Stimulated activated CD4-positive, alpha-beta T cell treated with anti-CD3 and anti-CD28 coated beads, TNF-alpha, amount 100 ng/mL, for 1 hour (primary cell): ENCODE results near the gene SMAD7.
"Not testable (repeated sequence)": the region's sequence is repeated elsewhere in the genome, so short reads cannot be mapped to it uniquely, and the experiment has no call there.

Experiments
- DNase-seq, 3 donors: peaks; one replicate each; pipeline ENCODE4 v3.0.0-alpha.2; 2020; ENCODE audit warnings: low read depth in 3 of 3, low spot score in 1 of 3

SMAD7 gene

DNA sequence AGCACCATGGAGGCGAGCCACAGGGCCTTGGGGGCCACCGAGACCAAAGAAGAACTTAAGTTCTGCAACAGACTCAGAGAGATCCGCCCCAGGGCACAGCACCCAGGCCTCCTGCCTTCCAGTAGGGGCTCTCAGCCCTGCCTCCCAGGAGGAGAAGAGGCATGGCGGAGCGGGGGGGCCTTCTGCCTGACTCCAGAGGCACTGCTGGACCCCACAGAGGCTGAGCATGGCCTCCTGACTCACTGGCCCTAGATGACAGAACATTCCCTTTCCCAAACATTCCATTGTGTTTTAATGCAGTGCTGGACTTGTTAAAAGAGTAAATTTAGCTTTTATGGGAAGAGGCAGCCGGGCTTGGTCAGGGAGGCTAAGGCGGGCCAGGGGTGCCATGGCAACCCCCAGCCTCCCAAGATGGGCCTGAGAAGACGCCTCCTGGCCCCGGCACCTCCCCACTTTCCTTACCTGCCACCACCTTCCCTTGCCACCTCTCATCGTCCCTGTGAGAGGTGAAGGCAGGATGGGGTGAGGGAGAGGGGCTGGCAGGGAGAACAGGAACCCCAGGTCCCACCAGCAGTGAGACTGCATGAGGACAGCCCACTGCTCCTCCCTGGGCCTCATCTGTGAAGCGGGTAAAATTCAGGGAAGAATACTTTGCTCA is 65.4 kb downstream of the SMAD7 start:
- no peak for DNase-seq

DNA sequence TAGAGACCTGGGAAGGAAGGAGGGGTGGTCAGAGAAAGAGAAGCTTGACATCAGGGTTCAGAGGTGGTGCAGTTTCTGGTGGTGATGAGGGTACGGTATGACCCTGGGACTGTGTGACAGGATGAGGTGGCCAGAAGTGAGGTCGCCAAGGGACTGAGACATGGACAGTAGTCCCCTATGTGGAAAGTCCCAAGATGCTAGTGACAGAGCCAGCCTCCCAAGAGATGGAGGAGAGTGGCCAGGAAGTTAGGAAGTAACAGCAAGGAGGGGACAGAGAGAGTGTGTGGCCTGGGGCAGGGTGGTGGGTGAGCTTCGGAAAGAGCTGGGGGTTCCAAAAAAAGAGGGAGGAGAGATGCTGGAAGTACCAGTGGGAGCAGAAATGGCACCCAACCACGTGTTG is 66.0 kb downstream of the SMAD7 start:
- DNase-seq, result no peak

DNA sequence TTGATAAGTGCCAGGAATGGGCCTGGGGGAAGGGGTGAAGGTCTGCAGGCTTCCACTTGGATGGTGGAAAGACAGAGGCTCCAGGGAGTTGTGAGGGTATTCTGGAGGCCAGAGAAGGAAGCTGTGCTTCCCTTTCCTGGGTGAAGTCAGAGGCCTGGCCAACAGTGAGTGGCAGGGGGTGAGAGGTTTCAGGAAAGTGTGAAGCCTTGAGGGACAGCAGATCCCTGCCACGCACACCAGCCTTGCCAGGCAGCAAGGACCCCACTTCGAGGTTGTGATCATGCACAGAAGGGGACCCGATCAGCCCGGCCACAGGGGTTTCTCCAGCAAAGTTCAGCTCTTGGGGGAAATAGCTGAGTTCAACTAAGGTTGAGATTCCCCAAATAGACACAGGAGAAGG is 66.5 kb downstream of the SMAD7 start:
- DNase-seq, result no peak

DNA sequence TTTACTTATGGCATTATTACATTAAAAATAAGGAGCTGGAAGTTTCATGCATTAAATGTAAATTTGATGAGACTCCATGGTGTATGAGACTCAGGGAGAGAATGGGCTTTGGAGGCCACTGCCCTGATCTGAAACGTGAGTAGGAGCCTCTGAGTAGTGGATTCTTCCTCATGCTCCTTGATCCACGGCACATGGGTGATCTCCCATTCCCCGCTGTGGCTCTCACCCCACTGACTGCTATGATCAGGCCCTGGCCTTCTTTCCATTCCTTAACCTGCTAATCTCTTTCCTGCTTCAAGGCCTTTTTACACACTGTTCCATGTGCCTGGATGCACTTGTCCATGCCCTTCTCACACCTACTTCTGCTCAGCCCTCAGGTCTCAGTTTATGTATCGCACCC is 68.4 kb downstream of the SMAD7 start:
- no peak for DNase-seq

DNA sequence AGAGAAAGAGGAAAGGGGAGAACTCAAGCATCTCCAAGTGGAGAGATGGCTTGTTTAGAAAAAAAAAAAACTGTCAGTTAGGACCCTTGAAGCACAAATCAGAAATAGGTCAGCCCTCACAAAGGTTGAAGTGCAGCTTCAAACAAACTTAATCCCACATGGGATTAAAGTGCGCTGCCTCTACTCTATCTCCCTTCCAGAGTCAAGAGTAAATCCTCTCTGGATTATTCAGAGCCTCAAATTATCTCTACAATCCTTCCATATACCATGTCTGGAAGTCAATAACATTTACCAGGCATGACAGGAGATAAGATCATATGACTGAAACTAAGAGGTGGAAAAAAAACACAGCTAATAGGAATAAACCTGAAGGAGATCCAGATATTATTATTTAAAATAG is 69.8 kb downstream of the SMAD7 start:
- DNase-seq, result no peak

DNA sequence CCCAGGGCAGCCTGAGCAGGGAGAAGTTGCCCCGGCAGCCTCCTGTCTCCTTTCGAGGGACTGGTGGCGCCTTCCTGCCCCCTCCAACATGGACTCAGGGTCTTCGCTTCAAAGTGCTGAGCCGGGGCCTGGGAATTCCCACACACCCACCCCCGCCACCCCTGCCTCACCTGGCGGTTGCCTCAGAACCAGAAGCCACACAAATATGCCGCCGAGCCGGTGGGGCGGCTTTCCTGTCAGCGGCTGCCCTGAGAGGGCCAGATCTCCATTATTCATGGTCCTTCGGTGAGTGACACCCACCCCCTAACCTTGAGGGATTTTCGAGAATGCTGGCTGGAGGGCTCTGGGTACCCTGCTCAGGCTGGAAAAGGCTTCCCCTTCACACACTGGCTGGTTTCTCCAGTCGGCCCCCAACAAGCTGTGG is 71.7 kb downstream of the SMAD7 start:
- DNase-seq, result no peak

DNA sequence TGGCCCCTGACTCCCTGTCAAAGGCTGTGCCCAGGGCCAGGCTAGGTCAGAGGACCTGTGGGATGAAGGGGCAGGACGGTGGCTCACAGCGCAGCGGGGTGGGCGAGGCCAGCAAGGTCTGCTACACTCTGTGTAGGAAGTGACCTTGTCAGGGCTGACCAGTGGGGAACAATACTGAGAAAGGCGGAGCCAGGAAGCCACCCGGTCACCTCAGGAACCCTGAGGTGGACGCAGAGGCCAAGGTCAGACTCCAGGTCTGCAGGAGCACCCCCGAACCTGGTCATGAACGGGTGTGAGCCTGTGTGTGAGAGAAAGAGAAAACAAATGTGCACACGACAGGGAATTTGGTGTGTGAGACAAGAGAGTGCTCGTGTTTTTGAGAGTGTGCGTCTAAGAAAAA is 72.3 kb downstream of the SMAD7 start:
- DNase-seq, result no peak

DNA sequence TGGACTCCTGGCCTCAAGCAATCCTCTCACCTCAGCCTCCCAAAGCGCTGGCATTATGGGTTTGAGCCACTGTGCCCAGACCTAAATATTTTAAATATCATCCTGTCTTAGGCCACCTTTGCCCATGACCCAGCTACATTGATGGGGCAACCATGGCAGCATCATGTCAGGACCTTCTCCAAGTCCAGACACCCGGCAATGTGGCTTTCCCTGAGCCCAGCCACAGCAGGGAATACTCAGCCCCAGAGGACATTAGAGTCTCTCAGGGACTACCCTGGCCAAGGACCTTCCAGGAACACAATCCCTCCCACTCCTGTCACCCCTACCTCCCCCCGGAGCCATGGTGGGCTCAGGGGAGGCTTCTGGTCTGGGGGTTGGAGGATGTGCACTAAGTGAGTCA is 72.8 kb downstream of the SMAD7 start:
- no peak for DNase-seq

DNA sequence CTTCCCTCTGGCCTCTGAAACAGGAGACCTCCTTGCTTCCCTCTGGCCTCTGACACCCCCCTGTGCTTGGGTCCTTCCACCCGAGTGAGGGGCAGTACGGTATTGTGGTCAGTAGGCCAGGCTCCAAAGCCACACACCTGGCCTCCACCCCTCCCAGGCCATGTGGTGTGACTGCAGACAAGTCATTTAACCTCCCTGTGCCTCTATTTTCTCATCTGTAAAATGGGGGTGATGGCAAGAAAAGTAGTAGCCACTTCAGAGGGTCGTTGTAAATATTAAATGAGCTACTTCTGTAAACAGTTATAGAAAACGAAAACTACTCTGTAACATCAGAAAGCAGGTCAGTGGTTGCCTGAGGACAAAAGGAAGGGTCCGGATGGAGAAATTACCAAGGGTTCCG is 74.2 kb downstream of the SMAD7 start:
- DNase-seq, result no peak

DNA sequence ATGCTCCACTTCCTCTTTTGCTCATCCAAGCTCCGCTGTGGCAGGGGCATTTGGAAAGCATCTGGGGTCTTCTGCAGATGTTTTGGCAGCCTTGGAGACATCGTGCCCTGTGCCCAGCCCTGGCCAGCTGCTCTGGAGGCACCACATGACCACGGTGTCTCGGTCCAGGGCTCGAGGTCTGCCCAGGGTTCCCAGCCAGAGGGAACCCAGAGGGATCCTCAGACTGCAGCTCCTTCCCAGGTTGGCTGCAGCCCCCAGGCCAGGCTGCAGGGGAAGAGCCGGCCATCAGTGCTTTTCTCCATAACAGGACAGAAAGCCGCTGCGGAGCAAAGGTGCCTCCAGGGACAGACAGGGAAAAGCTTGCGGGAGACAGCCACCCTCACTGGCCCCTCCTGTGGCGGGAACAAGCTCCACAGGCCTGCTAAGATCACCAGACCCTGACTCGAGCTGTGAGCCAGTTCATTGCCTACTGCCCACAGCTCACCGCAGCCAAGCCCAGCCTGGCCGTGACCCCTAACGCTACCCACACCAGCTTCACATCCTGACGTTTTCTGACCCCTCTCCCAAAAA is 74.7 kb downstream of the SMAD7 start:
- no peak for DNase-seq

DNA sequence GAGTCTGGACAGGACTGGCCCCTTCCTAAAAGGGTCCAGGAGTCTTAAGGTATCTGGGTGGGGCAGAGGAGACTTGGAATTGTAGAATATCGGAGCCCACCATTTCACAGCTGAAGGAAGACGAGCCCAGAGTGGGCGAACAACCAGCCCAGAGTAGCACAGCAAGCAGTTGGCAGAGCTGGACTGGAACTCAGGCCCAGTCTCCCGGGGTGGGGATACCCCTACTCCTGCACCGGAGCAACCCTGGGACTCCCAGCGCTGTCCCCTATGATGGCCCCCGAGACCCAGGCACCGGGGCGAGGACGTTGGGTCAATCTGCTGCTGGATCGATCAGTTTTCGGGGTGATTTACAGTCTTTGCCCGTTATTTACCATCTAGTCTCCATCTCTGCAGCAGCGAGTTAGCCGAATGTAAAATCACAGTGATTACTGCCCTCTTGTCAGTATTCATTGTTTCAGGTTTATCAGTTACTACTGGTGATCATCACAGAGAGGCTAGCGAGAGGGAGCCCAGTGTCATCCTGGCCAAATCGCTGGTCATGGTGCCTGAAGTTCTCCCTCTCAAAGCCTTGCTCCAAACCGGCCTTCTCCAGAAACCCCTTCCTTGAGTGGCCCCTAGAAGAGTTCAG is 75.3 kb downstream of the SMAD7 start:
- no peak for DNase-seq

DNA sequence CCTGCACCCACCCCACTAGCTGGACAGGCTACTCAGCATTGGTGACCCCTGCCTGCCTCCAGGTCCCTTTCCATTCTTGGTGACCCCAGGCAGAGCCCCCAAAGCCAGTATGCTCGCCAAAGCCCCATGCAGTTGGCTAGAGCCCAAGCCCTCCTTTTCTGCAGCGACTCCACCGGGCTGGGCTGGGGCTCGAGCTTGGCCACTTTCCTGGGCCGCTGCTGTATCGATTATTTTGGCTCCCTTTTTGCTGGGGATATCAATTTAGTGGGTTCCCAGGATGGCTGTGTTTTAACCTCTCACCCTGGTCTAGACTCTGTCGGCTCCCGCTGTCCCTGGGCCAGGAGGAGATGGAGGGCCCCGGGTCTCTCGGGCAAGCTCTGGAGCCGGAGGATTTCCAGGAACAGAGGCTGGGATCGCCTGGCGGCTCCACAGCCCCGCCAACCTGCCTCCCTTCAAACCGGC is 76.0 kb downstream of the SMAD7 start:
- DNase-seq, result no peak

DNA sequence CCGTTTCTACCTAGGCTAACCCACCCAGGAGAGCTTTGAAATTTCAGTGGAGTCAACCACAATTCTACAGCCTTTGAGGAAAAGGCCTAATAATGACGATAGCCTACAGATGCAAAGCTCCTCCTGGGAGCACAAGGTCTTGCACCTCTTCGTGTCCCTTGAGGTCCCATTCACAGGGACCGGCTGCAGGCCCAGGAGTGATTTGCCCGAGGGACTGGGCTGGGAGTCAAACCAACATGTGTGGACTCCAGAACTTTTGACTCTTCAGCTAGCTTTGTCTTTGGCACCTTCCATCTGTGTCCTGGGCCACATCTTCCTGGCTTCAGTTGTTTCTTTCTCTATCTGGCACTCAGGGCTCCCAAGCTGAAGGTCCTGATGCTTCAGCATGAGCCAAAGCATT is 76.5 kb downstream of the SMAD7 start:
- DNase-seq, result no peak

DNA sequence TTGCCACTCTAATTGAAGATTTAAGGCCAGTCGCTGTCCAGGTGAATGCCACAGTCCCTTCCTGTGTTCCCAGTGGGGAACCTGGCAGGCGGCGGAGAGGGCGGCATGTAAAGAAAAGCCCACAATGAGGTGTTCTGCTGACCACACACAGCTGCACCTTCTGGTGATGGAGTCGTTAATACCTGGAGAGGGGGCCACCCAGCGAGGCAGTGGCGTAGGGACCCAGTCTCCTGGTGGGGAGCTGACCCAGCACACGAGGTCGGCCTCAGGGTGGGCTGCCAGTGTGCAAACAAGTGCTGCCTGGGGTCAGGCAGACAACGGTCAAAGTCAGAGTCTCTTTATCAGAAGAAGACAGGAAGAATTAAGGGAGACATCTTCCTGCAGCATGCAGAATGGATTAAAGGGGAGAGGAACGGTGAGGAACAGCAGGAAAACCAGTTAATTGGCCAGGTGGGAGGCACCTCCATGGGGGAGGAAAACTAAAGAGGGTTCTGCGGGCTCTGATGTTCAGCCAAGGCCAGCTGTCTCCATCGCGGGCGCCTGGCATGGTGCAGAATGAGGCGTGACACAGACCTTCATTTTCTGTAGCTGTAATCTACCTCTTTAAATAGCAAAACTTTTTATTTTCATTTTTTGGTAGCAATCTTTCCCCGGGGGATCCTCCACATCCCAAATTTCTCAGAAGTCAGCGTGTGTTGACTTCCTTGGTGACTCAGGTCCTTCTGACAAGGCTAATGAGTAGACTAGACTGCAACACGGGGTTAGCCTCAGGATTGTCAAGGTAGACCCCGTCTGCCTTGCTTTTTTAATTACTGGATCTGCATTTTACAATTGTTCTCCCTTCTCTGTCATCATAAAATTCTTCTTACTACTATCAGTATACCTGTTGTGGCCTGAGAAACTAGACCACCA is 78.3 kb downstream of the SMAD7 start:
- DNase-seq, result no peak

DNA sequence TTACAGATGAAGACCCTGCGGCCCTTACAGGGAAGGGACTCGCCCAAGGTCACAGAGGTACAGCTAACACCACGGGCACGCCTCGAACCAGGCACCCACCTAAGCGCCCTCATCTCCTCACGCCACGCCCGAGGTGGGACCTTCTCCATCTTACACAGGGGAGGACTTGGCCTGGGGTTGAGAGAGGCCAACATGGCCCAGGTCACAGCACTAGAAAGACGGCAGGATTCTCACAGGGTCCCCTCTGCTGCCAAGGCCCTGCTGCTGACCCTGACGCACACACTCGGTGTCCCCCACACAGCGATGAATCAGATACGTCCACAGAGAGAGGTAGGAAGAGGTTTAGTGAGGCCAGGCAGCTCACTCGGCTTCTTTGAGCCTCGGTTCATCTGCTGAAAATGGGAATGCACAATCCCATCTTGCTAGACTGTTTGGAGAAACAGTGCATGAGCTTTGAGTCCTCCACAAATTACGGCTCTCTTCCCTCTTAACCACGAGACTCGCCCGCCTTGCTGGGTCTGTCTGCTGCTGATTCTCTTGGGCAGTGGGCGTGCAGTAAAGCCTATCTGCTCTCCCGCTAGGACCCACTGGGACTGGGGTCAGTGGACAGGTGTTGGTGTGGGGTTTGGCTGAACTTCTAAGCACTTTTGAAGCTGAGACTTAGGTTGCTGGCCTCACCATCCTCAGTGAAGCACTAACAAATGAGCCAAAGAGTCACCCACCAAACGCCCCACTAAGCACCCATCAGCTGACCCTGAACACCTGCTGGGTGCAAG is 79.2 kb downstream of the SMAD7 start:
- no peak for DNase-seq

DNA sequence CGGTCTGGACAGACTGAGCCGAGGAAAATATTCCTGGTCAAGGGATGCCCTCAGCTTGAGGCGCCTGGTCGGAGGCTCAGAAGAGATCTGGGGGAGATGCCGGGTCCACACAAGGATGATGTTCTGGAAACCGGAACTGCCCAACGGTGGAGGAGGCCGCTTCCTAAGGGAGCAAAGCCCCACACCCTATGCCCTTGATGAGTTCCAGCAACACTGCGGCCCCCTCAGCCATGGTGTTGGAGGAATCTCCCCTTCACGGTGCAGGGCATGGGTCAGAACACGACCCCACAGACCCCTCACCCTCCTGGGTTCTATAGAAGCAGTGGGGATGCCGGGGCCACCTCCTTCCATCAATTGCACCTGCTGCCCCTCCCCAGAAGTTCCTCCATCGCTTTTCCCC is 79.8 kb downstream of the SMAD7 start:
- not testable (repeated sequence) for DNase-seq
